Effector CD4-positive, alpha-beta T cell (primary cell): ENCODE results near the gene ISYNA1.

ENCODE experiments used
- DNase-seq: peaks from one replicate; pipeline ENCODE4 v3.0.0-alpha.2; 2020

The ISYNA1 gene

GRCh38 chr19:18430417-18431144 is 7.4 kb downstream of the ISYNA1 start:
- no peak for DNase-seq

DNA sequence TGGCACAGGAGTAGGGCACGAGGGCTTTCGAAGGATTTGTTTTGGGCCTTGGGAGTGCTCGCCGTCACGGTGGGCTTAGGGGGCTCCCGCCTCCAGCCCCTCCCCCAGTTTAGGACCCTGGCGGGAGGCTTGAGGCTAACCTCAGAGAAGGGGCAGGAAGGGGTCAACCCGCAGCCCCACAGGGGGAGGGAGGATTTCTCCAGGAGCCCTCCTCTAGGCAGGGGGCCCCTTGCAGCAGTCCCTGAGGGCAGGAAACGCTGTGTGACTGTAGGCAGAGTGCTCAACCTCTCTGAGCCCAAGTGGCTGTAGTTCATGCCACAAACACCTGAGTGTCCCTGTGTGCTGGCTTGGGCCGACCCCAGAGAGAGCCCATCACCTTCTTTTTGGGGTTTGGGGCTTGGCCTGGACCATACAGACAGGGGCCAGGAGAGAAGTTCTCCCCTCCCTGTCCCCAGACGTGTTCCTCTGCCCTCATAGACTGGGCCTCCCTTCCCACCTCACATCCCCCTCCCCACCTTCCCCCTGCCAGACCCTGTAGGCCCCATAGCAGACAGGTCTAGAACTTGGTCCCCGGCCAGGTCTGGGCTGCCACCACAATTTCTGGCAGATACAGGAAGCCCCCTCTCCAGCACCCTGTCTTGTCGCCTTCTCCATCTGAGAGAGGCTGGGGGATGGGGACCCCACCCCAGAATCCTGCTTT is 8.1 kb downstream of the ISYNA1 start:
- no peak for DNase-seq

- peak; percentile 84 for DNase-seq
Observed at GRCh38 chr19:18428787-18429674, 8.9 kb downstream of the ISYNA1 start.

DNA sequence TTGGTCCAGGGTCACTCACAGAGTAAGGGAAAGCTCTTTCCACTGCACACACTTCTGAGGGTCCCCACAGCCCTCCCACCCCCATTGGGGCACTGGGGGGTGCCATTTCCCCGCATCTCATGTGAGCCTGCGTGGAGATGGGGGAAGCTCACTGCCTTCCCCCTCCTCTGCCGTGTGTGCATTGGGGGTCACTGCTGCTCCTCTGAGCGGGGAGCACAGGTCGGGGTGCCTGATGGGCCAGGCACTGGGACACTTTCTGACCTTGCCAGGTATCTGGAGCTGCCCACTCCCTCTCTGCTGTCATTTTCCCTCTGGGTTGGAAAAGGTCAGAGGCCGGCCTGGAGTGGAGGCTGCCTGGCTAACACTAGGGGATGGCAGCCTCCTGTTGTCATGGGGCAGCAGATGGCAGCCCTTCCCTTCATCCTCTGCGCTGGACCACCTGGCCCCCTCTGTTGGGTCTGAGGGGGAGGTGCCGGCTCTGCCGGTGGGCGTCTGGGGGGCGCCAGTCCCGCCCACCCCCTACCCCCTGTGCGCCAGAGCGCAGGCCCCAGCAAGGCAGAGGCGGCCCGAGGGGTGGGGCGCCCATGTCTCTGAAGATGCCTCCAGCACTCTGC is 9.7 kb downstream of the ISYNA1 start:
- DNase-seq, result no peak

- DNase-seq, result no peak
Observed at GRCh38 chr19:18427743-18428113, 10.2 kb downstream of the ISYNA1 start.

DNA sequence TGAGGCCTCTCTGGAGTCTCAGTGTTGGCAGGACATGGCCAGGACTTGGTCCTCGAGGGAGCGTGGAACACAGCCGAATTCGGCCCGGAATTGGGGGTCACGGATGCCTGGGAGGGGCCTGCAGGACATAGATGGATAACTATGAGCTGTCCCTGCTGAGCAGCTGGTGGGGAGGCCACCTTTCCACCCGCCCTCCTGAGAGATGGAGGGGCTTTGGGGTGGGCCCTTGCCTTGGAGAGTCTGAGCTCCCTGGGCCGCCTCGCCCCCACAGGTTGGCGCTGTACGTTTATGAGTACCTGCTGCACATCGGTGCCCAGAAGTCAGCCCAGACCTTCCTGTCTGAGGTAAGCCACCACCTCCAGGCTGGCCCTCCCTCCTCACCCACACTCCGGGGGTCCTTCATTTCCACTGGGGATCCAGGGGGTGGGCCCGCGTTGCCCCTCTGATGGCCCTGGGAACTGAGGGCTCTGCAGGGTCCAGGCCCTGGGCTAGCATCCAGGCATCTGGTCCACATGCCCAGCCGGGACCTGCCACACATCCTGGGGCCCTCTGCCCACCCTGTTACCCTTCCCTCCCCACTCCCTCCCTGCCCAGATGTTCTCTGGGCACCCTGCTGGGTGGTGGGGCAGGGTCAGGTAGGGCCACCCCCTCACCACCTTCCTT is 10.7 kb downstream of the ISYNA1 start:
- no peak for DNase-seq

- DNase-seq, result no peak
Observed at GRCh38 chr19:18426416-18426767, 11.5 kb downstream of the ISYNA1 start.

- DNase-seq, result no peak
Observed at GRCh38 chr19:18425515-18426415, 12.2 kb downstream of the ISYNA1 start.

GRCh38 chr19:18424890-18425514 is 12.9 kb downstream of the ISYNA1 start:
- no peak for DNase-seq

DNA sequence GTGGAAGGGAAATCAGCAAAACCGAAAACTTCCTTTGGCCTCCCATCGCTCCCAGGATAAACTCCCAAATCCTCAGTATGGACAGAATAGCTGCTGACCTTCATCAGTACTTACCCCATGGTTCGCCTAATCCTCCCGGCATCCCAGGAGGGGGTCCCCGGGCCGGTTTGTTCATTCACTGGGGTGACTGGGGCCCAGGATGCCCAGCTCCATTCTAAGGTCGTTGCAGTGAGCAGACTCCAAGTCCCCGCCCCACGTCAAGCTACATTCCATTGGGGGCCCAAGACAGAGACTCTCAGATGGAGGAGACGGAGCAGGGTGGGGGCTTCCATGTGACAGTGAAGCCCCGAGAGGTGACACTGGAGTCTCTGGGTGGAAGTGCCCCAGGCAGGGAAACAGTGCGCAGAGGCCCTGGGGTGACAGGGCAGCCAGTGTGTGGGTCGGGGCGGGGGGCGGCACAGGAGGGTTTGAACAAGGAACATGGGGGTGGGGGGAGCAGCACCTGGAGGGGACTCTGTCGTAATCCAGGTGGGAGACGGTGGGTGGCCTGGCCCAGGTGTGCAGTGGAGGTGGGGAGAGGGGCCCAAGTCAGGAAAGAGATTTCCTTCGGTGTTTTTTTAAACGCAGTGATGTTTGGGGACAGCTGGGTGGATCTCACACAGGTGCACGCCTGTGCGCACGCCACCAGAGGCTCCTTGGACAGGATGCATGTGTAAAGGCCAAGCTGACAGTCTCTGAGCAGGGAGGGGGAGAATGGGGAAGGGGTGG is 13.6 kb downstream of the ISYNA1 start:
- no peak for DNase-seq

DNA sequence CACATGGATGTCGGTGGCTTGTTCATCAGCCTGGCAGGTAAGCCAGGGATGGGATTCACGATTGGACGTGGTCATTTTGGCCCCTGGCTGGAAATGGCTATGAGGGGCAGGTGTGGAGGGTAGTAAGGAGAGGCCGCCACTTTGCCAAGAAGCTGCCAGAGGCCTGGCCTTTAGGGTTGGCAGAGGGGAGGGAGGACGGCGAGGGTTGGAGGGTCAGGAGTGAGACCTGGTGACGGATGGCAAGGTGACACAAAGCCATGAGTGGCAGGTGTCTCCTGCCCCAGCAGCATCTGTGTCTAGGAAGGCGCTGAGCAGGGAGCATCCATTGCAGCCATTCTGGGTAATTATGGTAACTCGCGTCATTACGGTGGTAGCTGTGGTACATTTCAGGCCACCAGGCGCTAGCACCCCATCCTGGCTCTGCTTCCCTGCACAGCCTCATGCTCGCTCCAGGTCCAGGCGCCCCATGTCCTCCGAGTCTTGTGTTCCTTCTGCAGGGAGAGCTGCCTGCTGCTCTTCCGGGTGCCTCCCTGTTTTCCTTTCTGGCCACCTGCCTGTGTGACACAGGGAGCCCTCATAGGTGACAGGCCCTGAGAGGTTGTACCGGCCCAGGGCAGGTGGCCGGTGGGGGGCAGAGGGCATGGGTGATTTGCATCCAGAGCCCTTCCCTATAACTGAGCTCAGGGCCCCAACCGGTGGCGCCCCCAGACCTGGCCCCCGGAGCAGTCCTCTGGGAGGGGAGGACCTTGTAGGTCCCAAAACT is 14.5 kb downstream of the ISYNA1 start:
- no peak for DNase-seq

DNA sequence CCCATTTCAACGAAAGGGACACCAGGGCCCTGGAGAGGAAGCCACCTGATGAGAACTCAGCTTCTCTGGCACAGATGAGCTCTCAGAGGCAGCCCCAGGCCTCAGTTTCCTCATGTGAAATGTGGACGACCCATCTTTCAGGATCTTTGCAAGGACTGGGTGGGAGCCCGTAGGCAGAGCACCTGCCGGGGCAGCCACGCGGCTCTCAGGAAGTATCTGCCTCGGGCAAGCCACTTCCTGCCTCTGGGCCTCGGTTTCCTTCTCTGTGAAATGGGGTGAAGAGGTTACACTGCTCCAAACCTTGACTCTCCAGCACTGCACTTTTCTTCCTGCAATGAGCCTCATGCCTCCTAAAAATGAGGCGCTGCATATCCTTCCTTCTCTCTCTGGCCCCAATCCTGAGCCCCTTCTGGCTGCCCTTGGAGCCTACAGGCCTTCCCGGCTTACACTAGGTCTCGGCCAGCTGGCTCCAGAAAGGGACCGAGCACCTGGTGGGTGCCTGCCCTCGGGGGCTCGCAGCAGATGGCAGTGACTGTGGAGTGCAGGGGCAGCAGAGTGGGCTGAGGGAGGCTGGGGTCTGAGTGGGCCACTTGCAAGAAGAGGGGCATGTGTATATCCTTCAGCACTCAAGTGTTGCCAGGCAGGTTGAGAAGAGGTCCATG is 15.3 kb downstream of the ISYNA1 start:
- DNase-seq, result no peak

DNA sequence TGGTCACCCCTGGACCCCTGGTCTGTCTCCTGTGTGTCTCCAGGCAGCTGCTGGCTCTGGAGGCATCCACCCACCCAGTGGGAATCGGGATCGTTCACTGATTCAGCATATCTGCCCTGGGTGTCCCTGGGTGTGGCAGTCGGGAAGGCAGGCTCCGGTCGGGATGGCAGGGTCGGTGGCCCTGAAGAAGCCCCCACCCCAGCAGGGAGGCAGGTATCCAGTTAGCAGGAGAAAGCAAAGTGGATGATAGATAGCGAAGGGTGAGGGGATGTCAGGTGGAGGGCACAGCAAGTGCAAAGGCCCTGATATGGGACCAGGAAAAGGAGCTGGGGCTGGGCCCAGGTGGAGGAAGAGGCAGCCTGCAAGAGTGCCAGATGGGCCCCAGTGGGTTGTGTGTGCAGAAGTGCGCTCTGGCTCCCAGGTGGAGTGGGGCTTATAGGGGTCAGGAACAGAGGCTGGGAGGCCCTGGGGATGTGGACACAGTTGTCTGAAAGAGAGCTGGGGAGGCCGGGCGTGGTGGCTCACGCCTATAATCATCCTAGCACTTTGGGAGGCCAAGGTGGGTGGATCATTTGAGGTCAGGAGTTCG is 16.5 kb downstream of the ISYNA1 start:
- no peak for DNase-seq

GRCh38 chr19:18420930-18421329 is 17.0 kb downstream of the ISYNA1 start:
- no peak for DNase-seq

DNA sequence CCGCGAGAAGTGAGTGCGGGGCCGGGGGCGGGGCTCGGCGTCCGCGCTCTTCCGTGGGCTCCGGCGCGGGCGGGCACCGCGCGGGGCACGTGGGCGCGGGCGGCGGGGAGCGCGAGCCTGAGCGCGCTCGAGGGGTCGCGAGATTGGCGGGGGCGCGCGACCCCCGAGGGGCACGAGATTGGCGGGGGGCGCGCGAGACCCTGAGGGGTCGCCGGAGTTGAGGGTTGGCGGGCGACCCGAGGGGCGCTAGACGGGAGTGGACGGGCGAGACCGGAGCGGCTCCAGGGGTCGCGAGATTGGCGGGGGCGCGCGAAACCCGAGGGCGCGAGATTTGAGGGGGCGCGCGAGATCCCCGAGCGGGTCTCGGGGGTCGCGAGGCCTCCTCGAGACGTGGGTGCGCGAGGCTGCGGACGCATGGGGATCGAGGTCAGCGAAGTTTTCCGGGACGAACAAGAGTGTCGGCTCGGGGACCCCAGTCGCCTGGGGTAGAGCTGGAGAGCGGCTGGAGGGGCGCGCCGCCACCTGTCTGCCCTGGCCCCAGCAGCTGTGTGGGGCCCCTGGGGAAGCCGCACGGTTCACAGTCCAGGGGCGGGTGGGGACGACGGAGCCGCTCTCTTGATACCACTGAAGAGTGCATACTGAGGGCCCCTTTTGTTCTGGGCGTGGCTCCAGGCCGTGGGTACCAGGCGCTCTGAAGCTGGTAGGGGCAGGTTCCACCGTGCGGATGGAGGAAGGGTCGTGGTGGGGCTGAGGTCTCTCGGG is 18.1 kb downstream of the ISYNA1 start:
- DNase-seq, result peak; percentile 33

DNA sequence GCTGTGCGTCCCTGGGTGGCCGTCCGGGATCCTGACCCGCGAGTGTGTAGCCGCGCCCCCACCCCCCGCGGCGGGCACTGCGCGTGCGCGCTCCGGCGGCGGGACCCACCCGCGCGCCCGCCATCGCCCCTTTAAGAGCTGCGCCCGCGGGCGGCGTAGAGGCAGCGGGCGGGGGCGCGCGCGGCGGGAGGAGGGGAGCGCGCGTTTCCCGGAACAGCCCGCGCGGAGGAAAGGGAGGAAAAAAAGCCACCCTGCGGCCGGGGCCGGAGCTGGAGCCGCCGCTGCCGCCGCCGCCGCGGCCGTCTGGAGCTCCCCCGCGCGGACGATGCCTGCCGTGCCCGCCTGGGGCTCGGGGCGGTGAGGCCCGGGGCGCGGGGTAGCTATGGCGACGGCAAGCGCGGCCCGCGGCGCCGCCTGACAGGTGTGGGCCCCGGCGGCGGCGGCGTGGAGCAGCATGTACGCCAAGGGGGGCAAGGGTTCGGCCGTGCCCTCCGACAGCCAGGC is 18.7 kb downstream of the ISYNA1 start, which contains the start of gene SSBP4:
Gene SSBP4, plus strand, starts transcription at position 204 of the 504 bp plus-strand sequence. Its CDS starts 251 bp downstream, at position 455.
- DNase-seq, result peak; percentile 62

DNA sequence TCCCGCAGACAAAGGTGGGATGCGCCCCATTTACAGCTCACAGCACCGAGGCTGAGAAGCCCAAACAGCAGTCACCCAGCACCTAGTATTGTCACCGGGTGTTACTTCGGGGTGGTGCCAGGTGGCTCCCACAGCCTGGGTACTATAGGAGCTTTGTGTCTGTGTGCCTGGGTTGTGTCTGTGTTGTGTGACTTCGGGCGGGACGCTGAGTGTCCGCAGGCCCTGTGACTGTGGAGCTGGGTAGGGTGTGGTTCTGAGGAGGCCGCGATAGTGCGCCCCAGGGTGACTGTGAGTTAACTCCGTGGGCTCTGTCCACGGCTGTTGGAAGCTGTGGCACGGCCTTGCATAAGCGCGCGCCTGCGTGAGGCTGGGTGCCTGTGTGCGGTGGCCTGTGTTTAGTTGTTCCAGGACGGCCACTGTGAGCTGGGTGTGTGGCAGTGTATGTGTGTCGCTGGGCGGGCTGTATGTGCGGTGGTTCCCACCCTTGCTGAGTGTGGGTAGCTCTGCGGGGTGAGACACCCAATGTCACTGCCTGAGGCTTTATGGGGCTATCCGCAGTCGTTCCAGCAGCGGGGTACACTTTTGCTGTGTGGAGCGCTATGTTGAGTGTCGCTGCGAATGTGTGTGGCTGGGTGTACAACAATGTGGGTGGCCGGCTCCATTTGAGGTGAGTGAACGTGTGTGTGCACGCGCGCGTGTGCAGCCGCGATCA is 19.3 kb downstream of the ISYNA1 start:
- peak; percentile 35 for DNase-seq
